ENCODE data around the gene A2ML1. TPM values are rescaled to one million over a fixed set of nuclear protein-coding genes. Genes with fewer than 3 reads are reported as not detected.
A peak's percentile ranks its signal among the peaks of the same experiment; 100 is the strongest.

The A2ML1 gene
- total and polyA plus RNA-seq, 7 donors, result 0.06 to 0.60 TPM; not detected in 5

DNA sequence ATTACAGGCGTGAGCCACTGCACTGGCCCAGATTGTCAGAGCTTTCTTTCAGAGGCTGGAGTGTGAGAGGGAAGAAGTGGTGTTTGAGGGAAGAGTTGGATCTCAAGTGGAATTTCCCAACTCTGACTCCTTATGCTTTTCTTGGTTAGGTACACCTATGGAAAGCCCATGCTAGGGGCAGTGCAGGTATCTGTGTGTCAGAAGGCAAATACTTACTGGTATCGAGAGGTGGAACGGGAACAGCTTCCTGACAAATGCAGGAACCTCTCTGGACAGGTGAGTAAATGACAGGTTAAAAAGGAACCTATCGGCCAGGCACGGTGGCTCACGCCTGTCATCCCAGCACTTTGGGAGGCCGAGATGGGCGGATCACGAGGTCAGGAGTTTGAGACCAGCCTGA, 14.9 kb downstream of the A2ML1 start:
- intact Hi-C loops (cut with DNase I), result no loop called here
- no peak for DNase-seq
- Histone ChIP-seq H3K4me3 (no peak overlapping the region), H3K27ac (no peak overlapping the region), H3K9me3 (no peaks in the 10 kb centered on the region), H3K27me3 (no peaks in the 10 kb centered on the region), H3K36me3 (no peaks in the 10 kb centered on the region), H3K4me1 (no peaks in the 10 kb centered on the region)
- no peak for TF ChIP-seq EP300 (IDR thresholded peaks at IDR 0.05)
- TF ChIP-seq POLR2A (IDR thresholded peaks at IDR 0.05), result no peak
- TF ChIP-seq POLR2AphosphoS5 (IDR thresholded peaks at IDR 0.05), result no peak
- TF ChIP-seq CTCF (IDR thresholded peaks at IDR 0.05), result no peak
- WGBS, 2 donors, result 89 to 93% methylated on average over 9 of the region's 9 CpGs

GRCh38 chr12:8840321-8840720, 17.9 kb downstream of the A2ML1 start:
- no peaks in the 10 kb centered on the region for H3K9me3 ChIP-seq
- intact Hi-C loops (cut with DNase I), result no loop called here
- H3K27me3 ChIP-seq, result no peaks in the 10 kb centered on the region
- TF ChIP-seq POLR2A (IDR thresholded peaks at IDR 0.05), result no peak
- no peak for TF ChIP-seq EP300 (IDR thresholded peaks at IDR 0.05)
- no peak for TF ChIP-seq POLR2AphosphoS5 (IDR thresholded peaks at IDR 0.05)
- no peak for TF ChIP-seq CTCF (IDR thresholded peaks at IDR 0.05)
- no peak for DNase-seq
- no peaks in the 10 kb centered on the region for H3K36me3 ChIP-seq
- 90 to 94% methylated on average over 7 of the region's 7 CpGs for WGBS, 2 donors
- H3K4me1 ChIP-seq, result peaks cover 0 to 7% (median 0%) of the 10 kb centered on the region in 4 donors
- no peak overlapping the region for H3K27ac ChIP-seq
- no peak overlapping the region for H3K4me3 ChIP-seq

GRCh38 chr12:8840938-8841633, 18.7 kb downstream of the A2ML1 start:
- H3K27ac ChIP-seq, result no peak overlapping the region
- intact Hi-C loops (cut with DNase I), result no loop called here
- no peaks in the 10 kb centered on the region for H3K36me3 ChIP-seq
- no peaks in the 10 kb centered on the region for H3K27me3 ChIP-seq
- 59 to 64% methylated on average over 7 to 8 of the region's 8 CpGs for WGBS, 2 donors
- TF ChIP-seq CTCF (IDR thresholded peaks at IDR 0.05) (no peak), POLR2AphosphoS5 (IDR thresholded peaks at IDR 0.05) (no peak), POLR2A (IDR thresholded peaks at IDR 0.05) (no peak), EP300 (IDR thresholded peaks at IDR 0.05) (no peak)
- no peak overlapping the region for H3K4me3 ChIP-seq
- no peaks in the 10 kb centered on the region for H3K9me3 ChIP-seq
- H3K4me1 ChIP-seq, result peaks cover 0 to 7% (median 0%) of the 10 kb centered on the region in 4 donors
- no peak for DNase-seq

DNA sequence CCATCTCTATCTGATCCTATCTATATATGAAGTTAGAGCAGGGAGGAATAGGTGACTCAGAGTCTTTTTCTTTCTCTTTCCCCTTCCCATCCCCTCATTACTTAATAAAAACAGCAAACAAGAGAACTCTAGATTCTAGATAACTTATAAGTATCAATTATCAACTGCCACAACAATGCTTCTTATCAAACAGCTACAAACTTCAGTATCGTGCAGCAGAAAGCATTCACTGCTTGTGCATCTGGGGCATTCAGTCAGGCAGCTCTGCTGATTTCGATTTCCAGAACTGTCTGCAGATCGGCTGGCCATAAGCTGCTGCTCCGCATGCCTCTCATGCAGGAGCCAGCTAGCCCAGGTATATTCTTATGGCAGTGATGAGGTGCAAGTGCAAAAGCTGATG, 19.4 kb downstream of the A2ML1 start:
- WGBS, 2 donors, result 85 to 89% methylated on average over 4 of the region's 4 CpGs
- intact Hi-C loops (cut with DNase I), result no loop called here
- Histone ChIP-seq H3K9me3 (no peaks in the 10 kb centered on the region), H3K27ac (no peak overlapping the region), H3K36me3 (no peaks in the 10 kb centered on the region), H3K27me3 (no peaks in the 10 kb centered on the region), H3K4me1 (peaks cover 0 to 7% (median 0%) of the 10 kb centered on the region in 4 donors), H3K4me3 (no peak overlapping the region)
- no peak for TF ChIP-seq POLR2A (IDR thresholded peaks at IDR 0.05)
- TF ChIP-seq POLR2AphosphoS5 (IDR thresholded peaks at IDR 0.05), result no peak
- TF ChIP-seq CTCF (IDR thresholded peaks at IDR 0.05), result no peak
- no peak for TF ChIP-seq EP300 (IDR thresholded peaks at IDR 0.05)
- no peak for DNase-seq

DNA sequence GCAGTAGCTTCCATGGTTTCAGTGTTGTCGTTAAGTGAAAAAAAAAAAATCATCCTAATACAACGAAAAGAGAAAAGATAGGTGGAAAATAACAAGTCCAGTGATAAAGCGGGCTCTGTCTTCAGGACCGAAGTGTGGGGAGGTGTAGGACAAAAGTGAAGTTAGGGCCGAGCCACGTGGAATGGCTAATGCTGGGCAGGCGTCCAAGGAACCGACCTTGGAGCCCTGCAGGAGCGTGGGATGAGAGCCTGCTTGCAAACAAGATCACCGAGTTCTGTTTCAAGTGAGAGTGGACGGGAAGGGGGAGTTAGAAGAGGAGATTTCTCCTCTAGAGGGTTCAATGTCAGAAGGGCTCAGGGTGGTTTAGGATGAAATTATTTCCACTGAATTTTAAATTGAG, 22.2 kb downstream of the A2ML1 start:
- intact Hi-C loops (cut with DNase I), result no loop called here
- TF ChIP-seq EP300 (IDR thresholded peaks at IDR 0.05) (no peak), CTCF (IDR thresholded peaks at IDR 0.05) (no peak), POLR2A (IDR thresholded peaks at IDR 0.05) (no peak), POLR2AphosphoS5 (IDR thresholded peaks at IDR 0.05) (no peak)
- H3K27ac ChIP-seq, result no peak overlapping the region
- DNase-seq, result peak; percentile 76
- WGBS, 2 donors, result 37 to 61% methylated on average over 11 of the region's 11 CpGs
- H3K4me3 ChIP-seq, result no peak overlapping the region
- no peaks in the 10 kb centered on the region for H3K27me3 ChIP-seq
- no peaks in the 10 kb centered on the region for H3K36me3 ChIP-seq
- H3K4me1 ChIP-seq, result peaks cover 0 to 7% (median 0%) of the 10 kb centered on the region in 4 donors
- no peaks in the 10 kb centered on the region for H3K9me3 ChIP-seq
